Kidney epithelial cell (primary cell): ENCODE measurements around the gene RASL12. TPM values are rescaled to one million over a fixed set of nuclear protein-coding genes. Genes with fewer than 3 reads are reported as not detected.

ENCODE experiments used
- DNase-seq: peaks from one replicate; pipeline ENCODE4 v3.0.0-alpha.2; 2010; ENCODE audit warnings: low read depth
- H3K27me3 ChIP-seq: 2 replicates; pipeline ENCODE4 v1.6.0; 2011; ENCODE audit warnings: low read length; ENCODE audit not compliant: control insufficient read depth, insufficient read depth
- H3K36me3 ChIP-seq: 2 replicates; pipeline ENCODE4 v1.5.1; 2011; ENCODE audit warnings: low read length; ENCODE audit not compliant: control insufficient read depth, insufficient read depth
- H3K4me3 ChIP-seq: 2 replicates; pipeline ENCODE4 v1.5.1; 2011; ENCODE audit warnings: low read depth, mild to moderate bottlenecking, control low read depth, low read length
- CTCF ChIP-seq: IDR thresholded peaks from 2 replicates; pipeline ENCODE4 v1.5.1; 2011; ENCODE audit warnings: mild to moderate bottlenecking, moderate library complexity, low read length, control low read depth, inconsistent platforms; ENCODE audit not compliant: insufficient read depth, poor library complexity, severe bottlenecking
- total RNA-seq: library from RNA; depleted of rRNA; stranded (reverse); fragments of >200 nt; gene quantifications from 2 replicates; pipeline ENCODE4 v1.2.3, GENCODE V29; 2015

RASL12 gene
- total RNA-seq, 1 donor from 2014 or later, result 0.92 TPM

- no peak for TF ChIP-seq CTCF
- DNase-seq, result peak; percentile 93
- peaks cover 21% of the 10 kb centered on the region for H3K27me3 ChIP-seq
- H3K4me3 ChIP-seq, result no peak overlapping the region
- H3K36me3 ChIP-seq, result no peaks in the 10 kb centered on the region
These were observed 10.8 kb downstream of the RASL12 start for GRCh38 chr15:65056868-65057548.

GRCh38 chr15:65056106-65056505 is 11.7 kb downstream of the RASL12 start:
- TF ChIP-seq CTCF, result no peak
- peaks cover 22% of the 10 kb centered on the region for H3K27me3 ChIP-seq
- H3K4me3 ChIP-seq, result no peak overlapping the region
- no peaks in the 10 kb centered on the region for H3K36me3 ChIP-seq
- DNase-seq, result no peak

- Histone ChIP-seq H3K4me3 (no peak overlapping the region), H3K36me3 (no peaks in the 10 kb centered on the region), H3K27me3 (peaks cover 14% of the 10 kb centered on the region)
- DNase-seq, result no peak
- TF ChIP-seq CTCF, result no peak
These were observed 12.5 kb downstream of the RASL12 start for GRCh38 chr15:65055201-65055870.

- no peak overlapping the region for H3K4me3 ChIP-seq
- peak; percentile 99 for TF ChIP-seq CTCF
- H3K36me3 ChIP-seq, result no peaks in the 10 kb centered on the region
- peaks cover 17% of the 10 kb centered on the region for H3K27me3 ChIP-seq
- no peak for DNase-seq
These were observed 13.2 kb downstream of the RASL12 start for GRCh38 chr15:65054333-65055200.

GRCh38 chr15:65052956-65053355 is 14.8 kb downstream of the RASL12 start:
- TF ChIP-seq CTCF, result no peak
- peaks cover 5% of the 10 kb centered on the region for H3K27me3 ChIP-seq
- no peaks in the 10 kb centered on the region for H3K36me3 ChIP-seq
- H3K4me3 ChIP-seq, result no peak overlapping the region
- no peak for DNase-seq
